GM12875 (cell line): ENCODE results near the gene AFG1L.

ENCODE experiments used
- H3K4me3 ChIP-seq: one replicate; pipeline ENCODE4 v1.5.1; 2011; ENCODE audit warnings: low read depth, low read length, control low read depth
- TF ChIP-seq, protein P1 (sequence below): IDR thresholded peaks from 2 replicates; pipeline ENCODE4 v1.5.1; 2011; ENCODE audit warnings: low read depth, mild to moderate bottlenecking, control low read depth, inconsistent platforms, low read length, moderate library complexity, borderline replicate concordance; ENCODE audit not compliant: insufficient read depth

AFG1L gene

DNA sequence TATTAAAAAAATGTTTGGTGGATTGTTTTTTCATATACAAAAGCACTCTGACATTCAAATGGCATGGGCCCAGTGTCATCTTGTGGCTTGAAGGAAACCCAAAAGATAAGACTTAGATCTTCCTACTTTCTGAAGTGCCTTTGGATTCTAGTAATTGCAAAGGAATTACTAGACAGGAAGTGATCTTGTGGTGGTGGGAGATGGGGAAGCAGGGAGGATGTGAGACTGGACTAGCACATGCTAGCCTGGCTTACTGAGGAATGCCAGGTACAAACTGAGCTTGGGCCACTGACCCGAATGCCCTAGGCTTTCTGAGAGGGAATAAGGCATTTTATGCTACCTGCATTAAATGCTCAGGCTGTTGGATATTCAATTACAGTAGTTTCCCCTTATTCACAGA lies 59.0 kb downstream of the AFG1L start:
- TF ChIP-seq, protein P1, sequence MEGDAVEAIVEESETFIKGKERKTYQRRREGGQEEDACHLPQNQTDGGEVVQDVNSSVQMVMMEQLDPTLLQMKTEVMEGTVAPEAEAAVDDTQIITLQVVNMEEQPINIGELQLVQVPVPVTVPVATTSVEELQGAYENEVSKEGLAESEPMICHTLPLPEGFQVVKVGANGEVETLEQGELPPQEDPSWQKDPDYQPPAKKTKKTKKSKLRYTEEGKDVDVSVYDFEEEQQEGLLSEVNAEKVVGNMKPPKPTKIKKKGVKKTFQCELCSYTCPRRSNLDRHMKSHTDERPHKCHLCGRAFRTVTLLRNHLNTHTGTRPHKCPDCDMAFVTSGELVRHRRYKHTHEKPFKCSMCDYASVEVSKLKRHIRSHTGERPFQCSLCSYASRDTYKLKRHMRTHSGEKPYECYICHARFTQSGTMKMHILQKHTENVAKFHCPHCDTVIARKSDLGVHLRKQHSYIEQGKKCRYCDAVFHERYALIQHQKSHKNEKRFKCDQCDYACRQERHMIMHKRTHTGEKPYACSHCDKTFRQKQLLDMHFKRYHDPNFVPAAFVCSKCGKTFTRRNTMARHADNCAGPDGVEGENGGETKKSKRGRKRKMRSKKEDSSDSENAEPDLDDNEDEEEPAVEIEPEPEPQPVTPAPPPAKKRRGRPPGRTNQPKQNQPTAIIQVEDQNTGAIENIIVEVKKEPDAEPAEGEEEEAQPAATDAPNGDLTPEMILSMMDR: no peak

DNA sequence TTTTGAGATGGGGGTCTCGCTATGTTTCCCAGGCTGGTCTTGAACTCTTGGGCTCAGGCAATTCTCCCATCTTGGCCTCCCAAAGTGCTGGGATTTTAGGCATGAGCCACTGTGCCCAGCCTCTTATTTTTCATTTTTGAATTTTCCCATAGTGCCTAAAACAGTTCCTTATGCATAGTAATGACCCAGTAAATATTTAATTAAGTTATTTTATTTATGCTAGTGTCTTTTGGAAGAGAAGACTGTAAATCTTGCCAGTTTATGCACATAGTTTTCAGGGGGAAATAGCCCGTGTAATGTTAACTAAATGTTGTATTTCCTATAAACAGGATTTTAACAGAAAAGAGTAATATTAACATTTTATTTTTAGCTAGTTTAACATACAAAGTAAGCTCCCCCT lies 60.3 kb downstream of the AFG1L start:
- no peak overlapping the region for H3K4me3 ChIP-seq
- TF ChIP-seq, protein P1: no peak

More for the DNA sequence above, 59.0 kb downstream of the AFG1L start:
- no peak overlapping the region for H3K4me3 ChIP-seq

DNA sequence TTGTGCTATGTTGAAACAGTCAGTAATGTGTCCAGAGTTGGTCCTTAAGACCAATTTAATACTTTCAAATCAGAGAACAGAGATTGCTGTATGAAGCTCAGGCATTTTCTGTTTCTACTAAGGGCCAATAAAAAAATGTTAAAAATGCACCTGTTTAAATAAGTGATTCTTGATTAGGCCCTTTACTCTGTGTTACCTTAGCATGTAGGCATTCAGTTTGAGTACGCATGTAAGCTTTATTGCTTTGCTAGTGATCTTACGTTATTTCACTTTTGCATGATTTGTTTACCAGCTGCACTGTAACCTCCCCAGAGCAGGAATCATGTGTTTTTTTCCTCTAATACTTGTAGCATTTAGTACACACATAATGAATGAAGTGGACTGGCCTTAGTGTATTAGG lies 61.0 kb downstream of the AFG1L start:
- TF ChIP-seq, protein P1: no peak
- H3K4me3 ChIP-seq: no peak overlapping the region

DNA sequence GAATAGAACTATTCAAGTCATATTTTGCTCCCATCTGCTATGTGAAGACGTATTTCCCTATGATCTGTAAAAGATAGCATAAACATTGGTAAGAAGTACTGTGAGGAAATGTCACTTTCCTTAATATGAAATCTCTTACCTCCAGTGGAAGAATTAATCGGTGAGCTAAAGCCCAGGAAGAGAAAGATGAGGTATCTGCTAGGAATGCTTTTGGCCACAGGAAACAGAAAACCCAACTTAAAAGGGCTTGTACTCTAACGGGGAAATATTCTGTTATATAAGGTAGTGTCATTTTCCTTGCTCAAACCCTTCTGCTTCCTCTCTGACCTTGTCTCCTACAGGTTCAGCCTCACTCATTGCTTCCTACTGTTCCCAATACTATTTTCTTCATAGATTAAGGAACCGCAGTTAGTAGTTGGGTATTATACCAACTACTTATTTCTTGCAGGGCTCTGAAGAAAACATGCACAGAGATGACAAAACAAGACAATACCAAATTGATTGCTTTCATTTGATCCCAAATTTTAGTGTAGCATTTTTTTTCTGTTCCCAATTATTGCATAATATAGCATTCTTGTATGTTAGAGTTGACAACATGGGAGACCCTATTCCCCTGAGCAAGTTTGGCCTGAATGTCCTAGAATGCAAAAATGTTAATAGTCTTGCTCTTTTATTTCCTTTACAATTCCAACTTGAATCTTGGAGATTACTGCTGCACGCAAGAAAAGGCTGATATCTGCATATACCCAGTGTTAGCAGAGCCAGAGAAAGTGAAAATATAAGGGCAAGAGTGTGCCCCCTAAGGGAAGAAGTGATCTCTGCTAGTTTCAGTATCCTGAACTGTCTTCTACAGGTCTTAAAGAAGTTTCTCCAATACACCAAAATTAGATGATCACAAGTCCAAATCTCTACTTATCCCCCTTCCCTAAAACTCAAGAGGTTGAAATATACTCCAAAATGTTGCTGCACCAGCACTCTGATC lies 65.3 kb downstream of the AFG1L start:
- H3K4me3 ChIP-seq: no peak overlapping the region
- TF ChIP-seq, protein P1: no peak

DNA sequence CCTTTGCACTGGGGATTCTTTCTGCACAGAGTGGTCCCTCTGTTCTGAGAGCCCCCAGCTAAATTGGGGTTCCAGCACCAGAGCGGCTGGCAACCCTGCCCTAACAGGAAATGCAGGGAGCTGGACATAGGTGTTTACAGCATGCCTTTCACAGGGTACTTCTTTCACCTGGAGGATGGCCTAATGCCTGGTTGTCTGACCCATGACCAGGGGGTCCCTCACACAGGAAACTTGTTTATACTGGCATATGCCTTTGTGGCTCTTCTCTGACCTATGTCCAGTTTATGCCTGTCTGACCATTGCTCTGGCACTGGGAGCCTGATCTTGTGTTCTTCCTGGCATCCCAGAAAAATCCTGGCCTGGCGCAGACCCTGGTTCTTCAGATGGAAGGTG lies 66.1 kb downstream of the AFG1L start:
- TF ChIP-seq, protein P1: no peak
- H3K4me3 ChIP-seq: no peak overlapping the region

DNA sequence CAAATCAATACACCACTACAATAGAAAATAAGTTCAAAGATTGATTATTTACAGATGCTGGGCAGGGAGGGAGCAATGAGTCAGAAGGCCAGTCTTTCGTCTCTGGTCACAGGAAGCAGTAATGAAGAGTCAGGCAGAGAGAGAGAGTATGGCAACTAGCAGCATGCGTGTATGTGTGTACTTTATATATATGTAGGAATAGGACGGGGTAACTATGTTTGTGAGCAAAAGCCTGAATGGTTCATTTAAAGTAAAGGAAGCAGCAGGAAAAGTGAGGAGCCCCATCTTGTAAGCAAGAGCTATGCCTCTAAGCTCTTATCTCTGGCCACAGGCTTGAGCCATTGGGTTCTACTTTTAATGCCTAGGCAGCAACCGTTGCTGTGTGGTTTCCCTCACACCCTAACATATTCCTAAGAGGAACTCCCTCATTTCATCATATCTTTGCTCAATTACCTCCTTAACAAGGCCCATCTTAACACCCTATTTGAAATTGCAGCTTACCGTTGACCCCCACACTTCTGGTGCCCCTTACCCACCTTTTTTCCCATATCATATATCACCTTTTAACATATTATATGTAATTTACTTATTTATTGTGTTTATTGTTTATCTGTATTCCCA lies 66.6 kb downstream of the AFG1L start:
- H3K4me3 ChIP-seq: no peak overlapping the region
- TF ChIP-seq, protein P1: no peak
